Activated effector memory CD4-positive, alpha-beta T cell treated with anti-CD3 and anti-CD28 coated beads, Interleukin-2, amount 50 U/mL, for 16 hours (primary cell): ENCODE results near the gene UQCC5.
A peak's percentile ranks its signal among the peaks of the same experiment; 100 is the strongest.

ENCODE experiments used
- DNase-seq: peaks from one replicate; pipeline ENCODE4 v3.0.0-alpha.2; 2020

The UQCC5 gene

DNA sequence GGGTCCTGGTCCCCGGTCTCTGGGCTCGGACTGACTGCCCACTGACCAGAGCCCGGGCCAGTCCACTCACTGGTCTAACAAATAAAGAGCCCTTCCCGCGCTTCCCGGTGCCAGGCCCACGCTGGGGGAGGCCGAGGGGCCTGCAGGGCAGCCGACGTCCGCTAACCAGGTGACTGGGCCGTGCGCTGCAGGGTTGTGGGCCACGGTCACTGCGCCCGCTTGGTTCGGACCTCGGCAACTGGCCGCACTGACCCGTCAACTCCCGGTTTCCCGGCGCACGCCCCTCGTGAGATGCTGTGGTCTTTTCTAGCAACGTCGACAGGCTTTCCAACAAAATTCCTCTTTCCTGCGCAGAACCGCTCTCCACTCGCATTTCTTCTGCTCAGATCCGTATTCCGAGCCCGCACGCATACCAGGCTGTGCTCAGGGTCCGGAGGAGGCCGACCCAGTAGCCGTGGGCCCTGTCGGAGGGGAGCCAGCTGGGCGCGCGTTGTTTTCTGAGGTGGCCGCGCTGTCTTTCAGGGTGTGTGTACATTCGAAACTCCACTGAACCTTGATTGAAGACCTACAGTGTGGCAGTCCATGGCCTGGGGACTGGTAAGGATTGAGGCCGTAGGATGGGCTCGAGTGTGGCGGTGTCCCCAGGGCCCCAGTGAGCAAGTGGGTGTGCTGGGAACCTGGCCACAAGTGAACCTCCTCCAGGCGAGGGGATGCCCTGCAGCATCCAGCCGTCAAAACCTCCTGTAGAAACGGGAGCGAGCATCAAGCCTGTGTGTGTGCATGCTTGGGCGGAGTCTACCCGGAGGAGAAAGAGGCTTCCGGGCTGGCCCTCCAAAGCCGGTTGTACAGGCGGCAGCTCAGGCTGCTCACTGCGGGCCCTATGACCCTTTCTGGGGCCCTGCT, 1.9 kb upstream of the UQCC5 start:
- DNase-seq, result peak; percentile 61

GRCh38 chr3:52535411-52536111, 844 bp upstream of the UQCC5 start:
- DNase-seq, result no peak

DNA sequence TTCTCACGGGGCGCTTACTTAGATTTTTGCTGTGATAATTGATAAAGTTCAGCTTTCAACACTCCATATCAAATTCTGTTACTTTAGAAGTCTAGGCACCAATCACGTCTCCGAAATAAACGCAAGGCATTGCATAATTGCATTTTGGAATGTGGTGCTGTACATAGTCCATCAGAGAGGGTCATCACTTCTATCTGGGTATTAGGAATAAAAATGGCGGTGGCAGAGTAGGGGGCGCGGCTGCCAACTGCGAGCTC, 365 bp upstream of the UQCC5 start:
- DNase-seq, result no peak

DNA sequence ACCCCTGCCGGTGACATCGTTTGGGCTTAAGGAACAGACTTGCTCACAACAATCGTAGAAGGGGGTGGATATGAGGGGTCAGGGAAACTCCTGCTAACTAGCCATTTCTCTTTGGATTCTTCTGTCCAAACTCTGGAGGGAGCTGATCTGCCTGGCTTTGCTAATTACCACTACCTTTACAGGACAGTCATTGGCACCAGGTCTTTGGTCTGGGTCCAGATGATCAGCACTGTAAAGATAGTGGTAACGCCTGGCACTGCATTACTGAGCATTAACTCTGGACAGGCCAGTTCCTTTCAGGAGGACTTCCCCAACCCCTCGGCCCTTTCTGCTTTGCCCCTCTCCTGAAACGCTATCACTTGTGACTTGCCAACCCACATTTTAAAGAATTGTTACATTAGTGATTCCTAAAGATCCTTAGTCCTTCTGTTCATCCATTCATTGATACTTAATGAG, 788 bp downstream of the UQCC5 start:
- DNase-seq, result no peak

DNA sequence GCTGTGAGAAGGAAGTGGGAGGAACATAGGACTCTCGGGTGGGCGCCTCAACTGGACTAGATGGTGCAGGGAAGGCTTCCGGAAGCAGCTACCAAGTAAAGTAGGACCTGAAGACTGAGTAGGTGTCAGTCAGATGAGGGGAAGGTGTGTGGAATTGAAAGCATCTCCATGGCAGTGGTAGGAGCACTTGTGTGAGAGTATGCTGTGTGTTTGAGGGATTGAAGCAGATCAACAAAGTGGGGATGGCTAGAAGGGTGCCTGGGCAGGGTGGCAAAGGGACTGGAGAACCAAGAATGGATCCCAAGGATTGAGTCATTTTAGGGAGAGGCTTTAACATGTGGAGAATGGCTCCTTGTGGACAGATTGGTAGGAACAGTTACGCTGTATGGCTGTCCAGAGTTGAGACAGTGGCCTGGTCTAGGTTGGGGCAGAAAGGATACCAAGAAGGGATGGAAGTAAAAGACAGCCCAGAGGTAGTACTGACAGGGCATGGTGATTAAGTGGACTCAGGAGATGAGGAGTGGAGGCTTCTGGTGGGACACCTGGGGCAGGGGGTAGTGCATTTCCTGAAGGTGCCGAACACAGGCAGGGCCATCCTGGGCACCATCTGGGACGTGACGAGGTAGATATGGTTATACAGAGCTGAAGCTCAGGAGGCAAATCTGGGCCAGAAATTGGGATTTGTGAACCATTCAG, 1.5 kb downstream of the UQCC5 start:
- peak; percentile 61 for DNase-seq

DNA sequence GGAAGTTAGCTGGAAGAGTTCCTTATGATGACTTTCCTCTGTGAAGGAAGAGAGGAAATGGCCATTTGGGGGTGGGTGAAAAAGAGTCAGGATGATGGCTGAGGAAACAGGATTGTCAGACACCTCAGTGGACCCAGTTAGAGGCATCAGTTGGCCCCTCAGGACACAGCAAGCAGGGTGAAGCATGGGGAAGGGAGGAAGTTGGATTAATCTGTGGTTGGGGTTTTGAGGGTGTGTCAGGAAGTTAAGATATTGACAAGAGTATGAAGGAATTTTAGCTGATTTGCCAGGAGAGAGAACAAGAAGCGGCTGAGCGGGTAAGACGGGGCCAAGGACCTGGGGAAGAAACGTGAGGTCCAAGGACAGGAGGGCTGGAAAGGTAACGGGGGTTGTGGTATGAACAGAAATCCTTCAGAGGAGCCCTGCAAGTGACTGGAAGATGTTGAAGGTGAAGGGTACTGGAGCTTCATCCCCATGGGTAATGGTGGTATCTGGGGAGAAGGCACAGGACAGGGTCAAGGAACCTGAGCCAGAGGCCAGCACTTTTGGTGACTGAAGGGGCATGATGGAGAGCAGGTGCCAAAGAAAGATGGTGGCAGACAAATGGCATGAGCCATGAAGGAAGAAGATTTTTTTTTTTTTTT, 2.7 kb downstream of the UQCC5 start:
- no peak for DNase-seq

DNA sequence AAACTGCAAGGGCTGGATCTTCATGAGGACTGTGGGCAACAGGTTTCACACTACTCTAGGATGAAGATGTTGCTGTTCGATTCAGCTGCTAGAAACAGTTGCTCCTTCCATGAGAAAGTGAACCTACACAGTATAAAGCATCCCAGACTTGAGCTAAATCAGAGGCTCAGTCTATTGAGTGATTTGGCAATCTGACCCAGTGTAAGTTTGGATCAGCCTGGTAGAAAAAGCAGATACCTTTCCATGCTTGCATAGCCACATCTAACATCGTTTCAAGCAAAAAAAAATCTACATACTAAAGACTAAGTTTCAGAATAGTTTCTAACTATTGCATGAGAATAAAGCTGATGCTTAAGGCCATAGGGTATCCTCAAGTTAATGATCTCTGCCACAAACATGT, 4.6 kb downstream of the UQCC5 start:
- DNase-seq, result no peak

GRCh38 chr3:52544937-52545336, 8.5 kb downstream of the UQCC5 start:
- DNase-seq, result no peak

DNA sequence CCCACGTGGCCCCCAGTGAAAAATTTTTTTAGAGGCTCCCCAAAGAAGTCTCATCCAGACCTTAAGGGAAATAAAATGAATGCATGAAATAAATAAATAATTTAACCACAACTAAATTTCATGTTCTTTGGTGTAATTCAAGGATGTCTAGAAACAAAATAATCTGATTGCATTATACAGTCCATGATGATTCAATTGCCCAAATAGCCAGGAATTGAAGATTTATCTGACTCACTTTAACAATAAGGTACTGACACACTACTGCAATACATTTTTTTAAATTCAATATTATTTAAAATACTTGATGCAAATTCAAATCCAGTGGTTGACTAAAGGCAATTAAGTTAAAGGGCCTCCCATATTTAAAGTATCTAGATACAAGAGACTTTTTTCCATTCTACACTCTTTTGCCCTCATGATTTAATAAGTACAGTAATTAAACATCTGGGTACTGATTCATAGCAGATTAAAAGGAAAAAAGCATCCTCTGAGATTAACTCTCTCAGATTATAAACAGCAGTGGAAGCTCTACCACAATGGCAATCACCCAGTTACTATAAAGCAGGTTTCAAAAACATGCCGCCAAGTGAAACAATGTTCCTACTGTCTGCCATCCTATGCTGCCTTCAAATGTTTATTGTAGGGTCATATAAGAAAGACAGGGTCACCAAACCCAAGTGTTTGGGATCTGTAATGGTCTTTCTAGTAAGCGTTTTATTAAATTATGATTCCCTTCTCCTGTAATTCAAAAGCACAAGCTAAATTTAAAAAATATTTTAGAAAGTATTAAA, 9.9 kb downstream of the UQCC5 start:
- DNase-seq, result no peak

GRCh38 chr3:52547143-52547542, 10.7 kb downstream of the UQCC5 start:
- DNase-seq, result no peak

DNA sequence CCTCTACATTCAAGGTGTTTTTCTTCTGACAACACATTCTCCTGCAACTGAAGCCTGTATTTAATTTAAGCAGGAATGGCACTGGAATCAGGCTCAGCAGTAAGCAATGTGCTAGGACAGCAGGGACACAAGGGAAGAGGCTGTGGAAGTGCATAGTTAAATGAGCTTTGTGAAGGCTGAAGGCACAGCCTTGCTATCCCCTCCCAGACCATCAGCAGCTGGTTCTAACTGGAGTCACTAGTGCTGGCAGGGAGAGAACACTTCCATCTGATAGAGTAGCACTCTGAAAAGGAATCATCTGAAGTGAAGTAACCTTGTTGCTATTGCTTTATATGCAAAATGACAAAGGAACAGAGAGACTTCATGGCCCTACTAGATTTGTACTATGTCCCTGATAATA, 14.7 kb downstream of the UQCC5 start:
- no peak for DNase-seq

DNA sequence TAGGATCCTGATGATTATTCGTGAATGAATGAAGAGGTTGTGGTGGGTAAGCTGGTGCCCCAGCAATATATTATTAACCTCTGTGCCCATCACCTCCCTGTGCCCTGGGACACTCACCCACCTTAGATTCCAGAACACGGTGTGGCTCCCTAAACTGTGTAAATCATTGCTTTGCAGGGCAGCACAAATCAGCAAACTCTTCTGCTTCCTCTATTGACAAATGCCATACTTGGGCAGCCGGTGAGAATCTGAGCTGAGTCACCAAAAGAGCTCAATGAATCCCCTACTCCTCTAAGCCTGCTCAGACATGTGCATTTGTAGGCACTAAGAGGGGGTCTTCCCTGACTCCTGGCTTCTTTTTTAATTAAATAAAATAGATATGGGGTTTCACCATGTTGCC, 15.7 kb downstream of the UQCC5 start:
- DNase-seq, result no peak

DNA sequence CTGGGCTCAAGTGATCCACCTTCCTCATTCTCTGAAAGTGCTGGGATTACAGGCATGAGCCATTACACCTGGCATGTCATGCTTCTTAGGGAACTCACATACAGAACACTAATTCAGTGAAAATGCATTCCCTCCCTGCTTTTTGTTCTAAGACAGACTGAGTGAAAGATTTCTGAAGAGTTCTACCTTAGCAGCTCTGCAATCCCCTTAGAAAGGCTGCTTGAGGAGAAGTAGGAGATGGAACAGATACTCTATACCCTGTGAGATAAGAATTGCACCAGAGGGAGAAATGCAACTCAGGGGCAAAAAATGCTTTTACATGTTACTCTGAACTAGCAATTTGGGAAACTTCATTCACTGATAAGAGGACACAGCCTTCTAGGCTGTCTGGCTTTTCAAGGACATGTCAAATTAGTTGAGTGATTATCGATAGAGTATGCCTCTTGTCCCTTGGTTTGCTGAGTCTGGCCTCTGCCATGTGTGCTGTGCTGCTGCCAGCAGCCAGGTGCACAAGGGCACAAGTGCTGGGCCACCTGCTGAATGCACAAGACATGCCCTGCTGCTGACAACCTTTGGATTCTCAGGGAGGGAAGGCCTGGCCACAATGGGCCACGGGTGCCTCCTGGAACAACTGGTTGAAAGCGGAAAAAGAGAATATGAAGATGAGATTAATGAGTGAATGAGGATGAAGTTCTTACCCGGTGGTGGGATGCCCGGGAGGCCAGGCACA, 17.8 kb downstream of the UQCC5 start:
- DNase-seq, result no peak

DNA sequence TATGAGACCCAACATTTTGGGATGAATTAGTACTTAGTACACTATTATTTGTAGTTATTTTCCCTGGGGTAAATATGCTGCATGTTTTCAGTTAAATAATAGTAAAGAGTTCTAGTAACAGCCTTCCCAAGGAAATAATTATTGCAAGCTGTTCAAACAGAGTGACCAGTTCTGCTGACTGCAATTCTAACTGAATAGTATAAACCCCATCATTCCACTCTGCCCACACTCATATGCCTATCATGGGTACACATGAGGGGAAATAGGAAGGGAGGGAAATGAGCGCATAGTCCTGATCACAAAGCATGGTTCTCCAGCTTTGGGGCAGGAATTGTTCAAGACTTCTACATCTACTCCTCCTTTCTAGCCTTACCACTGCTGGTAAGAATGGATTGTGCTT, 18.7 kb downstream of the UQCC5 start:
- DNase-seq, result no peak

- no peak for DNase-seq
Measured at GRCh38 chr3:52557011-52557960, 20.9 kb downstream of the UQCC5 start.

- DNase-seq, result no peak
Measured at GRCh38 chr3:52558436-52558835, 22.0 kb downstream of the UQCC5 start.

DNA sequence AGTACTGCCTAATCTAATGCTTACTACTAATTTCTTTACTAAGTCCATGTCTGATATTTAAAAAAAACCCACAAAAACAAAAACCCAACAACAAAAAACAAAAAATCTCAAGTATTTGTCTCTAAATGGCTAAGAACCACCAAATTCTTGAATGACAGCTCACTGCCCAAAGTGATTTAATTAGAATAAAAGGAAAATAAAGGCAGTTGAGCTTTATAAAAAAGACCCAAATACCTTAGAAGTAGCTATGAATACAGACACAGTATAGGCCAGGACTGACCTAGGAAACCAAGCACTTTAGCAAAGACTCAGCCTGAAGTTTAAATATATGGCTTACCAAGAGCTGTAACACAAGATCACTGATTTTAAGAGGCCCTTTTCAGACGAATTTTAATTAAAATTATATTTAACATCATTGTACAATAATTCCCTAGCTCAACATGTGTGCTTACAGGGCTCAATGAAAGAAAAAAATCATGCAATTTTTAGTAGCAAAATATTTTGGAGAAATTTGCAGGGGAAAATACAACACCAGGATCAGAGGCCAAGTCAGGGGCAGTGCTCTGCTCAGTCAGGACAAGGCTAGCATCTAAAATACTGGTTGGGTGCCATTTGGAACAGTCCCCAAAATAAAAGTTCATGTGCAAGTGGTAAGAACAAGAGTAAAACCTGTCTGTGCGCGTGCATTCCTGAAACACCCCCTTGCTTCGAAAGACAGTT, 24.8 kb downstream of the UQCC5 start:
- no peak for DNase-seq

- DNase-seq, result no peak
Measured at GRCh38 chr3:52563984-52564383, 27.6 kb downstream of the UQCC5 start.

- DNase-seq, result no peak
Measured at GRCh38 chr3:52568069-52568468, 31.7 kb downstream of the UQCC5 start.

DNA sequence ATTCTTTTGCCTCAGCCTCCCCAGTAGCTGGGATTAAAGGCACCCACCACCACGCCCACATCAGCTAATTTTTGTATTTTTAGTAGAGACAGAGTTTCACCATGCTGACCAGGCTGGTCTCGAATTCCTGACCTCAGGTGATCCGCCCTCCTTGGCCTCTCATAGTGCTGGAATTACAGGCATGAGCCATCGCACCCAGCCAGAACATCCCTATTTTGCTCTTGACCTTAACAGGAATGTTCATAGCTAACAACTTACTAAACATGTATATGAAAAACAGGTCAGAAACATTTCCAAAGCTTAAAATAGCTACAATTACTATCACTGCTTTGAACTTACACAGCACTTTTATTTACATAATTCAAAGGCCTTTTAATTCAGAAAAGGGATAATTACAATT, 33.7 kb downstream of the UQCC5 start:
- no peak for DNase-seq
